NCI-H1048 (cell line): ENCODE data around the gene ERC1.

Source experiments
- DNase-seq: peaks from one replicate; lab custom pipeline; 2025; lab: John Stamatoyannopoulos, UW

The ERC1 gene

GRCh38 chr12:1491983-1492697 is 501.1 kb downstream of the ERC1 start:
- DNase-seq = no peak

GRCh38 chr12:1493781-1494565 is 502.9 kb downstream of the ERC1 start:
- no peak for DNase-seq

DNA sequence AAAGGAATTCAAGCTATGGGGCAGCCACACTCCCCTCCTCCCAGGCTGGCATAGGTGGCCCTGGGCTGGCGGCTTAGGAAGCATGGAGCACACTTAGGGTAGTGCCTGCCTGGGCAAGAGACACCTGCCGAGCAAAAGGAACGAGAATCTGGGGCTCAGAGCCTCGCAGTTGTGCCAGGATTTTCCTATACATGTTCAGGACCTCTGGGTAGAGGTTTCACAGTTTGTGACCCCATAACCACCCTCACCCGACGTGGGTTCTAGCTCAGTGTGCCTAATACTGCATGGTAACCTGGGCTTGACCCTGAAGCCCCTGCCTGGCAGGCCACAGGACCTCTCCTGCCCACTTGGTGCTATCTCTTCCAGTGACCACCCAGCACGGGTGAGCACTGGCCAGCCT is 503.8 kb downstream of the ERC1 start:
- DNase-seq = no peak

DNA sequence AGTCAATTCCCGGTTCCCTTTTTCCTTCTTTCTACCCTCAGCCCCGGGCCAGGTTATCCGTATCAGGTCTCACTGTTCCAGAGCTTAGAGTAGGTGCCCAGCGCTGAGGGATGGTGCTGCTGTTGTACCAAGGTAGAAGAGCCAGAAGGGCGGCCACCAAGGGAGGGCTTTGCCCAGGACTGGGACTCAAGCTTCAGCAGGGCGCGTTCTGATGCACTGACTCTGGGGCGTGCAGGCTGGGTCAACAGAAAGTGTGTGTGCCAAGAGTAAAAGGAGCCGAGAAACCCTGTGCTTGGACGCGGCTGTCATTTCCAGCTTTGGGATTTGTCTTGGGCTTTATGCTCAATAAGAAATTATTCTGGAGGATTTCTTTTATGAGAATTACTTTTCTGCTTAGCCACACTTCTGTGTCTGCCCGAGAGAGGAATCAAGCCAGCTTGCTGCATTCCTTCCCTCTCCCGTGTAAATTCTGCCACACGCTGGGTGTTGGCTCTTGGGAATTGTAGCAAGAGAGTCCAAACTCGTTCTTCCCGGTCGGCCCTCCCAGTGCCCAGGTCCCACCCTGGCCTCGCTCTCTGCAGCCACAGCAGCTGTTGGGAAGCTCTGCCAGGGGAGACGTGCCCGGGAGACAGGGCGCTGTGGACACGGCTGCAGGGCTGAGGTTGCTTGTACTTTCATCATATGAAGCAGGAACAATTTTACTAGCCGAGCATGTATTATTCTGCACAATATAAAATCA is 505.3 kb downstream of the ERC1 start:
- no peak for DNase-seq

GRCh38 chr12:1497161-1497560 is 506.1 kb downstream of the ERC1 start:
- DNase-seq = no peak

GRCh38 chr12:1498199-1498740 is 507.2 kb downstream of the ERC1 start:
- no peak for DNase-seq

GRCh38 chr12:1499351-1499750 is 508.3 kb downstream of the ERC1 start:
- no peak for DNase-seq

DNA sequence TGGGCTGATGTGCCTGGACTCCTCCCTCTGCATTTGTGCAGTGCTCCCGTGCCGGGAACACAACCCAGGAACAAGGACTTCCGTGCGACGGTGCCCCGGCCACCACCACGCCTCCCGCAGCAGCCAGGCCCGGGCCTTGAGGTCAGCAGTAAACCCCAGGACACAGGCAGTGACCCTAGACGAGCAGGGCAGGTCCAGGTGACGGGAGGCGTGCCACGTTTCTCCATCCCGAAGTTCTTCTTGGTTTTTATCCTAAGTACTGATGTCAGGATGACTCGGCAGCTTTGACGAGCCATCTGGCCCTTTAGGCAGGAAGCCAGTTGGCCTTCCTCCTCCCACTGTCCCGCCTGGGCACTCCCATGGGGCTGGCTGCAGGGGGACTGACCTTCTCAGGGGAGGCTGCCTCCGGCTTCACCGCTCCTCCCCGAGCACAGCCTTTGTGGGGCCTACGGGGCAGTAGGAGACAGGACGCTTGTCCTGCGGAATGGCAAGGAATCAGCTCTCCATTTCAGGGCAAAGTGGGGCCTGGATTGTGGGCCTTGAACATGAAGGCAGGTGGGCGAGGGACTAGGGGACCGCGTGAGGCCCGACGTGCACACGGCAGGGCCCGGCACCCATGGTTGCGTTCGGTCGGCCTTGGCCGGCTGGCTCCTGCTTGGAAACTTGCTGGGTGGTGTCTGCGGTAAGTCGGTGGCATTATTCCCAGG is 509.2 kb downstream of the ERC1 start:
- DNase-seq = no peak

DNA sequence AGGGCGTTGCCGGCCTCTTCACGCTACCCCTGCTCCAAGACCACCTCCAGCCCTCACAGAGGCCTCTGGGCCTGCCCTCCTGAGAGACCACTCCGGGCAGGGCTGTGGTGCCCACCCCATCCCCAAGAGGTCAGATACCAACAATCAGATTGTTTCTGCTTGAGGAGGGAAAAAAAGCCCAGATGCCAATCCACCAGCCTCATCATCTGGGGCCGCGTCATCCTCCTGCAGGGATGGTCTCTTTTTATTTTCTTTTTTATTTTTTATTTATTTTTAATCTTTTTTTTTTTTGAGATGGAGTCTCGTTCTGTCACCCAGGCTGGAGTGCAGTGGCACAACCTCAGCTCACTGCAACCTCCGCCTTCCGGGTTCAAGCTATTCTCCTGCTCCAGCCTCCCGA is 510.0 kb downstream of the ERC1 start:
- DNase-seq = no peak

DNA sequence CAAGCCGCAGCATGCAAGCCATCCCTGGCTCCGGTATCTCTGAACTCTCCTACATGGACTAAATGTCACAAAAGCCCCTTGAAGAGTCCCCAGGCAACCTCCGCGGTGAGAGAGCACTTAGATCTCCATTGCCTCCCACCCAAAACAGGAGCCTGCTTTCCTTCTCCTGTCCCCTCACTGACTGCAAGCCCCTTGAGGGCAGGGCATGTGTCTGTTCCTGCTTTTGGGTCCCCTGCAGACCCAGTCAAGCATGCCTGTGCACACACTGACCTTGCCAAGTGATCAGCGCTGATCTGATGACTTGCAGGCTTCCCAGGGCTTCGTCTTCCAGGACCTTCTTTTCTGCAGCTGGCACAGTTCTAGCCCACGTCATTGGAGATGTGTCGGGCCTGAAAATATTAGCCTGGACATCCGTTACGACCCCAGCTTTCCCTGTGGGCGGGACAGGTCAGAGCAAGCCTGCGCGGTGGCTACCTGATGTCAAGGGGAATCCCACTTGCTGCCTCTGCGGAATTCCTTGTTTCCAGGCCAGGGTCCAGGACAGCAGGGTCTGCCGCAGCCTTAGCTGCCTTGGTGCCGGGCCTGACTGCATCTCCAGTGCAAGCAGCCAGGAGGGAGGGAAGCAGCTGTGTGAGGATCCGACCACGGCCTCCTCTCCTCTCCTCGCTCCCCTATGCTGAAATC is 510.8 kb downstream of the ERC1 start:
- no peak for DNase-seq

DNA sequence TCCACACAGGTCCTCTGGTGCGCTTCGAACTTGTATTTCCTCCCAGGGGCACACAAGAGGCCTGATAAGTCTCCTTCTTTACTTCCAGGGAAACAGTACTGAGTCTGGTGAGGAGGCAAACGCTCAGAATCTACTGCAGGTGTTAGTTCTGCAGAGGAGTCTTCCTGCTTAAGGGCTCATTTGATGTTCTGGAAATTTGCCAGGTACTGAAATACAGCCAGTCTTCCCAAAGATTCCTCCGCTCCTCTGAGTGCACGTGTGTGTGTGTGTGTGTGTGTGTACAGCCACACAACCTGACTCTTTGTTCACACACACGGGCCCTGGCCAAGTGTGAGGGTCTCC is 511.3 kb downstream of the ERC1 start:
- no peak for DNase-seq

DNA sequence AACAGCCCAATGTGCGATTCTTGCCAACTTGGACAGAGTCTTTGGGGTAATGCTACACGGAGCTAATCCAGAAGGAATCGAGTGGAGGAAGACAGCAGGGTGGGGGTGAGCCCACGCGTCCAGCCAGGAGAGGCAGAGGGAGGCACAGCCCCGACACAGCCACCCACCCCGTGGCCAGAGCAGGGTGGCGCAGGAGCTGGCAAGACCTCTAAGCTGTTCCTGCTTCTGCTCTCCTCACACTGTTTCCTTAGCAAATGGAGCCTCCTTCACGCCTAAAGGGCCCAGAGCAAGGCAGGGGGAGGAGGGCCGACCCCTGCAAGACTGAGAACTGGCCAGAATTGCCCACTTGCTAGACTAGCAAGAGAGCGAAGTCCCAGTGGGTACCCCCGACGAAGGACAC is 511.8 kb downstream of the ERC1 start:
- DNase-seq = no peak

- DNase-seq = no peak
These were observed 512.3 kb downstream of the ERC1 start for GRCh38 chr12:1503281-1503711.

DNA sequence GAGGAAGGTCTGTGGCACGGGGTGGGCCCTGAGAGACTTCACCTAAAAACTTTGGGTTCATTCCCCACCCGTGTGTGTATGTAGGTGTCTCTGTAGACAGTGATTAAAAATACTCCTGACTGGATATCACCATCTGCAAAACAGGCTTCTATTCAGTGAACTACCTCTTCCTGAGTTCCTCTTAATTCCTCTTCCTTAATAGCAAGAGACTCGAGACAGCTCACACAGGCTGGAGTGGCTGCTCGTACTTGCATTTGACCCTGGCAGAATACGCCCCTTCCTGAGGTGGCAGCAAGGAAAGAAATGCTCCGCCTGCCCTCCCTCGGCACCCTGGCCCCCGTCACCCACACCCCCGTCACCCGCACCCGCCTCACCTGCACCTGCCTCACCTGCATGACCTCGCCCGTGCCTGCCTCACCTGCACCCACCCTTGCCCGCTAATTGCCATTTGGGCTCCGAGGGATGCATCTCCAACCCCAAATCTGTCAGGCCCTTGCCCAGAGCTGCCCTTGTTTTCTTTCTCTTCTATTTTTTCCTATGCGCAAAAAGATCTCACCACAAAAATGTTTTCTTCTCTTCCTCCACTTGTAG is 513.4 kb downstream of the ERC1 start:
- DNase-seq = no peak

DNA sequence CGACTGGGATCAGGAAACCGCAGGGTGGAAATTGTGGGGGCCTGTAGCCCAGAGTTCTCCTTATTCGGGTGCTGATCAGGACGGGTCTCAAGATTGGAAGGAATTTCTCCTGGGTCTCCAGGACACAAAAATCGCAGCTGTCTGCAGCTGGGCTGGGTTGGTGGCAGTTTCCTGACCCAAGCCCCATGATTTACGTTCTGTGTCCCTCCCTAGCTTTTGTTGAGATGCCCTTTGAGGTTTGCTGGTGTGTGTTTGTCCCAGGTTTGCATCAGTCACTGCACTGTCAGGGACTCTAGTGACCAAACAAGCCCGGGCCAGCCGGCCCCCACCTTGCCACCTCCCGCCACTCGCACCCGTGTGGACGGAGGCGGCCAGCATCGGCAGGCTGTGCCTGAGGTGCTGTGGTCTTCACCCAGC is 513.9 kb downstream of the ERC1 start:
- no peak for DNase-seq

- DNase-seq = no peak
These were observed 514.6 kb downstream of the ERC1 start for GRCh38 chr12:1505576-1505975.

- no peak for DNase-seq
These were observed 516.3 kb downstream of the ERC1 start for GRCh38 chr12:1507308-1507707.

GRCh38 chr12:1509413-1510052 is 518.5 kb downstream of the ERC1 start:
- no peak for DNase-seq

- DNase-seq = no peak
These were observed 519.2 kb downstream of the ERC1 start for GRCh38 chr12:1510056-1510812.

- DNase-seq = no peak
These were observed 524.0 kb downstream of the ERC1 start for GRCh38 chr12:1515010-1515409.
